A673 (cell line): ENCODE results near the gene TFF2.

Source experiments
- CTCF ChIP-seq: fragments of 300-800, 200-600 bp; sonication (generic); conservative IDR thresholded peaks from 2 replicates; pipeline ENCODE4 v1.5.1; 2017; ENCODE audit warnings: low read depth, mild to moderate bottlenecking, antibody characterized with exemption, low read length, moderate library complexity, mixed read lengths
- EZH2 ChIP-seq: fragments of 200-600 bp; sonication (generic); IDR thresholded peaks from 2 replicates; pipeline ENCODE4 v1.6.1; 2017; ENCODE audit warnings: borderline replicate concordance, low read depth, mild to moderate bottlenecking, mixed read lengths, antibody characterized with exemption, low read length; ENCODE audit not compliant: poor library complexity, severe bottlenecking

GRCh38 chr21:42336054-42336453 lies 14.7 kb downstream of the TFF2 start:
- TF ChIP-seq CTCF (no peak), EZH2 (no peak)
